ENCODE data around the gene LMF1. TPM values are rescaled to one million over a fixed set of nuclear protein-coding genes. Genes with fewer than 3 reads are reported as not detected.

The LMF1 gene
- total RNA-seq, 4 donors from 2014 or later = 14.9 to 33.7 (median 27.1) TPM

GRCh38 chr16:930076-930475 lies 40.7 kb downstream of the LMF1 start:
- DNase-seq (ENCODE audit: low spot score) (no peak), ATAC-seq (ENCODE audit: low FRiP score) (no peak)
- TF ChIP-seq CTCF (IDR thresholded peaks at IDR 0.05) = no peak

- no peak for ATAC-seq (ENCODE audit: low FRiP score)
- TF ChIP-seq CTCF (IDR thresholded peaks at IDR 0.05) = no peak
- DNase-seq (ENCODE audit: low spot score) = no peak
Observed at GRCh38 chr16:929227-930073, 41.3 kb downstream of the LMF1 start.

- ATAC-seq (ENCODE audit: low FRiP score) (no peak), DNase-seq (ENCODE audit: low spot score) (no peak)
- no peak for TF ChIP-seq CTCF (IDR thresholded peaks at IDR 0.05)
Observed at GRCh38 chr16:928526-928925, 42.3 kb downstream of the LMF1 start.

GRCh38 chr16:927931-928330 lies 42.9 kb downstream of the LMF1 start:
- no peak for ATAC-seq (ENCODE audit: low FRiP score)
- DNase-seq (ENCODE audit: low spot score) = no peak
- TF ChIP-seq CTCF (IDR thresholded peaks at IDR 0.05) = no peak

GRCh38 chr16:927406-927805 lies 43.4 kb downstream of the LMF1 start:
- ATAC-seq (ENCODE audit: low FRiP score) (no peak), DNase-seq (ENCODE audit: low spot score) (no peak)
- no peak for TF ChIP-seq CTCF (IDR thresholded peaks at IDR 0.05)

- TF ChIP-seq CTCF (IDR thresholded peaks at IDR 0.05) = no peak
- no peak for DNase-seq (ENCODE audit: low spot score)
- no peak for ATAC-seq (ENCODE audit: low FRiP score)
Observed at GRCh38 chr16:926715-927114, 44.1 kb downstream of the LMF1 start.

- ATAC-seq (ENCODE audit: low FRiP score) = no peak
- DNase-seq (ENCODE audit: low spot score) = no peak
Observed at GRCh38 chr16:924806-925205, 46.0 kb downstream of the LMF1 start.

More at GRCh38 chr16:924806-925205, 46.0 kb downstream of the LMF1 start:
- TF ChIP-seq CTCF (IDR thresholded peaks at IDR 0.05) = no peak
